ENCODE measurements around the gene KIF25. TPM values are rescaled to one million over a fixed set of nuclear protein-coding genes. Genes with fewer than 3 reads are reported as not detected.

KIF25 gene
- total RNA-seq, 1 experiment from 2014 or later = 0.59 TPM

DNA sequence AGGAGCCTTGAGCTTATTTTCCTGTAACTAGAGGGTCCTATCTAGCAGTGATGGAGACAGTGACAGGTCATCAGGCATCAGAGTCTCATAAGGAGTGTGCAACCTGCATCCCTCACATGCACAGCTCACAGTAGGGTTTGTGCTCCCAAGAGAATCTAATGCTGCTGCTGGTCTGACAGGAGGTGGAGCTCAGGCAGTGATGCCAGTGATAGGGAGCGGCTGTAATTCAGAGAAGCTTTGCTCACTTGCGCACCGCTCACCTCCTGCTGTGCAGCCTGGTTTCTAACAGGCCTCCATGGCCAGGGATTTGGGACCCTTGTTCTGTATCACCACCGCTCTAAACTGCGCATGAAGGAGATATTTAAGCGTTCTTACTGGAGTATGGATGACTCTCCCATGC is 5.3 kb downstream of the KIF25 start:
- Histone ChIP-seq H2AK5ac (ENCODE audit: insufficient read length, low read length) (no peak overlapping the region), H2BK12ac (ENCODE audit: insufficient read length, low read depth, low read length) (no peak overlapping the region), H3K9me3 (ENCODE audit: control insufficient read depth, low read depth, low read length) (no peaks in the 10 kb centered on the region), H3K23me2 (ENCODE audit: insufficient read length, low read depth, low read length, poor library complexity, severe bottlenecking) (no peaks in the 10 kb centered on the region), H3K4ac (ENCODE audit: low read depth, low read length) (no peak overlapping the region), H3K79me2 (ENCODE audit: insufficient read depth, low read length) (no peaks in the 10 kb centered on the region), H2BK20ac (ENCODE audit: low read depth, low read length, poor library complexity, severe bottlenecking) (no peak overlapping the region), H3K4me1 (ENCODE audit: insufficient read depth, low read length) (no peaks in the 10 kb centered on the region; the same call in 1 of the 2 replicates), H3K23ac (ENCODE audit: insufficient read length, low read depth, low read length) (no peak overlapping the region), H3K4me2 (ENCODE audit: insufficient read depth, insufficient read length, low read length) (no peak overlapping the region), H3K9ac (ENCODE audit: extremely low read depth, insufficient read length, low read length) (no peak overlapping the region), H4K91ac (ENCODE audit: insufficient read length, low read depth, low read length) (no peak overlapping the region), H2BK120ac (ENCODE audit: low read depth, low read length, poor library complexity, severe bottlenecking) (no peak overlapping the region), H3T11ph (ENCODE audit: low read length) (no peak overlapping the region), H3K27ac (ENCODE audit: insufficient read length, low read depth, low read length) (no peak overlapping the region), H2BK15ac (ENCODE audit: low read depth, low read length) (no peak overlapping the region), H4K8ac (replicated peaks; ENCODE audit: insufficient read length, low read depth, low read length) (no peak overlapping the region), H3K27me3 (ENCODE audit: insufficient read depth, low read length) (no peaks in the 10 kb centered on the region), H2AFZ (ENCODE audit: low read length) (no peak overlapping the region), H3K18ac (ENCODE audit: insufficient read length, low read depth, low read length) (no peak overlapping the region), H4K20me1 (ENCODE audit: control insufficient read depth, insufficient read depth, insufficient read length) (no peaks in the 10 kb centered on the region), H3K56ac (ENCODE audit: insufficient read length, low read depth, low read length) (no peak overlapping the region), H3K14ac (ENCODE audit: insufficient read depth, low read length) (no peak overlapping the region), H3K79me1 (ENCODE audit: insufficient read depth, low read depth, low read length, poor library complexity, severe bottlenecking) (no peaks in the 10 kb centered on the region), H2BK5ac (ENCODE audit: insufficient read length, low read length) (no peak overlapping the region), H4K5ac (ENCODE audit: insufficient read length, low read depth, low read length) (no peak overlapping the region)
- Mint-ChIP-seq H3K27me3 (ENCODE audit: low read depth) (no peaks in the 10 kb centered on the region), H3K27ac (no peak overlapping the region), H3K9me3 (peaks cover 9 to 11% of the 10 kb centered on the region in 2 experiments), H3K4me3 (no peak overlapping the region), H3K4me1 (peaks cover under 1 to 6% of the 10 kb centered on the region in 2 experiments; a peak in 3 of 4 replicates), H3K36me3 (ENCODE audit: insufficient read depth in 1 of 3, low read depth in 3 of 3) (peaks cover 1 to 10% (median 7%) of the 10 kb centered on the region in 3 experiments; a peak in 4 of 7 replicates)
- TF ChIP-seq, protein P1, sequence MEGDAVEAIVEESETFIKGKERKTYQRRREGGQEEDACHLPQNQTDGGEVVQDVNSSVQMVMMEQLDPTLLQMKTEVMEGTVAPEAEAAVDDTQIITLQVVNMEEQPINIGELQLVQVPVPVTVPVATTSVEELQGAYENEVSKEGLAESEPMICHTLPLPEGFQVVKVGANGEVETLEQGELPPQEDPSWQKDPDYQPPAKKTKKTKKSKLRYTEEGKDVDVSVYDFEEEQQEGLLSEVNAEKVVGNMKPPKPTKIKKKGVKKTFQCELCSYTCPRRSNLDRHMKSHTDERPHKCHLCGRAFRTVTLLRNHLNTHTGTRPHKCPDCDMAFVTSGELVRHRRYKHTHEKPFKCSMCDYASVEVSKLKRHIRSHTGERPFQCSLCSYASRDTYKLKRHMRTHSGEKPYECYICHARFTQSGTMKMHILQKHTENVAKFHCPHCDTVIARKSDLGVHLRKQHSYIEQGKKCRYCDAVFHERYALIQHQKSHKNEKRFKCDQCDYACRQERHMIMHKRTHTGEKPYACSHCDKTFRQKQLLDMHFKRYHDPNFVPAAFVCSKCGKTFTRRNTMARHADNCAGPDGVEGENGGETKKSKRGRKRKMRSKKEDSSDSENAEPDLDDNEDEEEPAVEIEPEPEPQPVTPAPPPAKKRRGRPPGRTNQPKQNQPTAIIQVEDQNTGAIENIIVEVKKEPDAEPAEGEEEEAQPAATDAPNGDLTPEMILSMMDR (conservative IDR thresholded peaks at IDR 0.05) = no peak
- WGBS (ENCODE audit: extremely low coverage, insufficient read length, low lambda C conversion rate) = no CpG with 5 or more reads among the region's 6 CpGs
- no peak for DNase-seq

All from H9 (cell line).